Measurements from ENCODE around the gene ANKHD1.

DNA sequence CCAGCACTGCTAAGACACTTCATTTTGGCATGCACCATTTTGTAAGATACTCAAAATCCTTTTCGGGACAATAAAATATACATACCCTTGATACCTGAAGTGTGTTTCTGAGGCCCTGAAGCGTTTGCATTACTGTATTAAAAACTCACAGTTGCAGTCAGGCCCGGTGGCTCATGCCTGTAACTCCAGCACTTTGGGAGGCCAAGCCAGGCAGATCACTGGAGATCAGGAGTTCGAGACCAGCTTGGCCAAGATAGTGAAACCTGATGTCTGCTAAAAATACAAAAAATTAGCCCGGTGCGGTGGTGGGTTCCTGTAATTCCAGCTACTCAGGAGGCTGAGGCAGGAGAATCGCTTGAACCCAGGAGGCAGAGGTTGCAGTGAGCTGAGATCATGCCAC is 143.4 kb downstream of the ANKHD1 start:
- no peak for TF ChIP-seq EZH2phosphoT487 (IDR thresholded peaks at IDR 0.05; ENCODE audit: insufficient read depth, low read depth)
- TF ChIP-seq EZH2 (IDR thresholded peaks at IDR 0.05; ENCODE audit: insufficient read depth, poor library complexity, severe bottlenecking): no peak
